ENCODE measurements around the gene MUC20.
"Not testable (repeated sequence)": the region's sequence is repeated elsewhere in the genome, so short reads cannot be mapped to it uniquely, and the experiment has no call there.

Gene MUC20, protein sequence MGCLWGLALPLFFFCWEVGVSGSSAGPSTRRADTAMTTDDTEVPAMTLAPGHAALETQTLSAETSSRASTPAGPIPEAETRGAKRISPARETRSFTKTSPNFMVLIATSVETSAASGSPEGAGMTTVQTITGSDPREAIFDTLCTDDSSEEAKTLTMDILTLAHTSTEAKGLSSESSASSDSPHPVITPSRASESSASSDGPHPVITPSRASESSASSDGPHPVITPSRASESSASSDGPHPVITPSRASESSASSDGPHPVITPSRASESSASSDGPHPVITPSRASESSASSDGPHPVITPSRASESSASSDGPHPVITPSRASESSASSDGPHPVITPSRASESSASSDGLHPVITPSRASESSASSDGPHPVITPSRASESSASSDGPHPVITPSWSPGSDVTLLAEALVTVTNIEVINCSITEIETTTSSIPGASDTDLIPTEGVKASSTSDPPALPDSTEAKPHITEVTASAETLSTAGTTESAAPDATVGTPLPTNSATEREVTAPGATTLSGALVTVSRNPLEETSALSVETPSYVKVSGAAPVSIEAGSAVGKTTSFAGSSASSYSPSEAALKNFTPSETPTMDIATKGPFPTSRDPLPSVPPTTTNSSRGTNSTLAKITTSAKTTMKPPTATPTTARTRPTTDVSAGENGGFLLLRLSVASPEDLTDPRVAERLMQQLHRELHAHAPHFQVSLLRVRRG

DNA sequence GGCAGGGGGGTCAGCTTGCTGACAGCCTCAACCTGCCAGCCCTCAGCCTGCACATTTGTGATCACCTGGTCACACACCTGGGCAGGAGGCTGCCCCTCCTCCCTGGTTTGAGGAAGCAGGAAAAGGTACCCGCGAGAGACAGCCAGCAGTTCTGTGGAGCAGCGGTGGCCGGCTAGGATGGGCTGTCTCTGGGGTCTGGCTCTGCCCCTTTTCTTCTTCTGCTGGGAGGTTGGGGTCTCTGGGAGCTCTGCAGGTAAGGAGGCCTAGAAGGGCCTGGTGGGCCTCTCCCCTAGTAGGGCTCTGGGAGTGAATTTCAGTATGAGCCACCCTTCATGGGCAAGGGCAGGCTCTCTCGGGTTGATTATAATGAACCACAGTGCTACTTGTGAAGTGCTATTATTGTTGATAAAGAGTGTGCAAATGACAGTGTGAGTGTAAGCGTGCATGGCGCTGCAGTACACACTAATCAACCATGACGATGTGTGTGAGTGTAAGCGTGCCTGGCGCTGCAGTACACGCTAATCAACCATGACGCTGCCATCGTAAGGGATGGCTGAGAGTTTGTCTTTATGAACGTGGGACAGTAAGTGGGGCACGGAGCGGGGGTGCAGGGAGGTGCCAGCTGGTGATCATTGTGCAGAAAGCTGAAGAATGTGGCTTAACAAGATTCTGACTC is at the start of gene MUC20:
Gene MUC20, plus strand, starts transcription at position 148 of the 676 bp plus-strand sequence. Its CDS starts 30 bp downstream, at position 178.
- H3K4me3 ChIP-seq (replicated peaks; ENCODE audit: low read depth, low read length); DNase-seq (ENCODE audit: extremely low read depth, low read depth): not testable (repeated sequence)

GRCh38 chr3:195671283-195671682 is 49.5 kb upstream of the MUC20 start:
- not testable (repeated sequence) for H3K4me3 ChIP-seq (replicated peaks; ENCODE audit: low read depth, low read length); DNase-seq (ENCODE audit: extremely low read depth, low read depth)

DNA sequence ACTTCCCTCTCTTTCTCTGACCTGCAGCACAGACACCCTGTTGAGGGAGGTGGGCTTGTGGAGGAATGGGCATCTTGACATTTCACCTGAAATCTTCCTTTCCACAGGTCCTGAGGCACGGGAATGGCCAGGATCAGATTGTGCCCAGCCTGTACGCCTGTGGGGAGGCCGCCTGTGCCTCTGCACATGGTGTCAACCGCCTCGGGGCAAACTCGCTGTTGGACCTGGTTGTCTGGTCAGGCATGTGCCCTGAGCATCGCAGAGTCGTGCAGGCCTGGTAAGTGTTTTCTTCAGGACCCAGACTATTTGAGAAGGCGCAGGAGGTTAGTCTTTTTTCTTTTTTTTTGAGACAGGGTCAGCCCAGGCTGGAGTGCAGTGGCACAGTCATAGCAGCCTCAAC is 47.1 kb upstream of the MUC20 start:
- DNase-seq (ENCODE audit: extremely low read depth, low read depth); H3K4me3 ChIP-seq (replicated peaks; ENCODE audit: low read depth, low read length): not testable (repeated sequence)

- H3K4me3 ChIP-seq (replicated peaks; ENCODE audit: low read depth, low read length); DNase-seq (ENCODE audit: extremely low read depth, low read depth): not testable (repeated sequence)
These were observed 42.3 kb upstream of the MUC20 start for GRCh38 chr3:195678391-195679015.

- DNase-seq (ENCODE audit: extremely low read depth, low read depth); H3K4me3 ChIP-seq (replicated peaks; ENCODE audit: low read depth, low read length): not testable (repeated sequence)
These were observed 40.1 kb upstream of the MUC20 start for GRCh38 chr3:195680690-195681089.

- DNase-seq (ENCODE audit: extremely low read depth, low read depth); H3K4me3 ChIP-seq (replicated peaks; ENCODE audit: low read depth, low read length): not testable (repeated sequence)
These were observed 39.2 kb upstream of the MUC20 start for GRCh38 chr3:195681458-195682103.

DNA sequence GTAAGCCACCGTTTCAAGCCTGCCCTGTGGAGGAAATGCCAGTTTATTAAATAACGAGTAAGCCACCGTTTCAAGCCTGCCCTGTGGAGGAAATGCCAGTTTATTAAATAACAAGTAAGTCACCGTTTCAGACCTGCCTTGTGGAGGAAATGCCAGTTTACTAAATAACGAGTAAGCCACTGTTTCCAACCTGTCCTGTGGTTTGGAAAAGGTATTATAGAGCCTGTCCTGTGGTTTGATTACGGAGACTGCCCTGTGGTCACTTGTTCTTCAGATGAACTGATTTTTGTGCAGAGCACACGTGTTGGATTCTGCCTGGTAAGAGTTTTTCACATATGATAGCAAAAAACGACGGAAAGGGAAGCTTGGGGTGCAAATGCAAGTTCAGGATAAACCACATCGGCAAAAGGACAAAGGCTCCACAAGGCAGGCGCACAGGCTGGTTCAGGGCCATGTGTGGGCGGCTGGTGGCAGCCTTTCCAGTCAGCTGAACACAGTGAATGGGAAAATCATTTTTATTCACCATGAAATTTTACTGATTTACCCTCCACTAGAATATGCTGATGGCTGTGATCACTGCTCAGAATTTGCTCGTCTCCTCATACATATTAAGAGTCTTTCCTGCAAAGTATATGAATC is 38.6 kb upstream of the MUC20 start:
- not testable (repeated sequence) for DNase-seq (ENCODE audit: extremely low read depth, low read depth); H3K4me3 ChIP-seq (replicated peaks; ENCODE audit: low read depth, low read length)

GRCh38 chr3:195683722-195684526 is 36.9 kb upstream of the MUC20 start:
- not testable (repeated sequence) for H3K4me3 ChIP-seq (replicated peaks; ENCODE audit: low read depth, low read length); DNase-seq (ENCODE audit: extremely low read depth, low read depth)

DNA sequence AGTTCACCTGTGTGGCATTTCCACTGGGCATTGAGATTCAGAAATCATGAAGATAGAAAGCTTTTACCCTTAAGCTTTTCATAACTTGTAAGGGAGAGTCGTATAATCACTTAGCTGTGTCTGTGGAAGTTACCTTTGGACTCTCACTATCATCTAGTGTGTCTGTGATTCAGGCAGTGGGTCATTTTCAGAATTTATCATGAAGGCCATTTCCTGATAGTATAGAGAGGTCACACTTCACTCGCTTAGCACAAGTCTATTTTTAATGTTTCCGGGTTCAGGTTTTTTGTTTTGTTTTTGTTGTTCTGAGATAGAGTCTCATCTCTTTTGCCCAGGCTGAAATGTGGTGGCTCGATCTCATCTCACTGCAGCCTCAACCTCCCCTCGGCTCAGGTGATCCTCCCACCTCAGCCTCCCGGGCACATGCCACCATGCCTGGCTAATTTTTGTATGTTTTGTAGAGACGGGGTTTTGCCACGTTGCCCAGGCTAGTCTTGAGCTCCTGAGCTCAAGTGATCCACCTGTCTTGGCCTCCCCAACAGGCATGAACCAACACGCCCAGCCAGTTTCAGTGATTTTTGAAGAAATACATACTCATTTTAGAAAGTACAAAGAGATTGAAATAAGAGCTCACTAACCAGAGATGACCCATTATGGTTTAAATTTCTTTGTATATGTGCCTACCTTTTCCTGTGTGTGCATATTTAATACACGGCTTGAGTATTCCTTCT is 36.1 kb upstream of the MUC20 start:
- DNase-seq (ENCODE audit: extremely low read depth, low read depth); H3K4me3 ChIP-seq (replicated peaks; ENCODE audit: low read depth, low read length): not testable (repeated sequence)

DNA sequence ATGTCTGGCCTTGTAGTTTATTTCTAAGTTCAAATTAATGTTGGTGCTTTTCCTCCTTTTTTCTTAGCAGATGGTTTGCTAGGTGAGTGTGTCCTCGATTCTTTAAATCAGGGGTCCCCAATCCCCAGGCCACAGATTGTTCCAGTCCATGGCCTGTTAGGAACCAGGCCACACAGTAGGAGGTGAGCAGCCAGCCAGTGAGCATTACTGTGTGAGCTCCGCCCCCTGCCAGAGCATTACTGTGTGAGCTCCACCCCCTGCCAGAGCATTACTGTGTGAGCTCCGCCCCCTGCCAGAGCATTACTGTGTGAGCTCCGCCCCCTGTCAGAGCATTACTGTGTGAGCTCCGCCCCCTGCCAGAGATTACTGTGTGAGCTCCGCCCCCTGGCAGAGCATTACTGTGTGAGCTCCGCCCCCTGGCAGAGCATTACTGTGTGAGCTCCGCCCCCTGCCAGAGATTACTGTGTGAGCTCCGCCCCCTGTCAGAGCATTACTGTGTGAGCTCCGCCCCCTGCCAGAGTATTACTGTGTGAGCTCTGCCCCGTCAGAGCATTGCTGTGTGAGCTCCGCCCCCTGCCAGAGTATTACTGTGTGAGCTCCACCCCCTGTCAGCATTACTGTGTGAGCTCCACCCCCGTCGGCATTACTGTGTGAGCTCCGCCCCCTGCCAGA is 34.1 kb upstream of the MUC20 start:
- DNase-seq (ENCODE audit: extremely low read depth, low read depth); H3K4me3 ChIP-seq (replicated peaks; ENCODE audit: low read depth, low read length): not testable (repeated sequence)

DNA sequence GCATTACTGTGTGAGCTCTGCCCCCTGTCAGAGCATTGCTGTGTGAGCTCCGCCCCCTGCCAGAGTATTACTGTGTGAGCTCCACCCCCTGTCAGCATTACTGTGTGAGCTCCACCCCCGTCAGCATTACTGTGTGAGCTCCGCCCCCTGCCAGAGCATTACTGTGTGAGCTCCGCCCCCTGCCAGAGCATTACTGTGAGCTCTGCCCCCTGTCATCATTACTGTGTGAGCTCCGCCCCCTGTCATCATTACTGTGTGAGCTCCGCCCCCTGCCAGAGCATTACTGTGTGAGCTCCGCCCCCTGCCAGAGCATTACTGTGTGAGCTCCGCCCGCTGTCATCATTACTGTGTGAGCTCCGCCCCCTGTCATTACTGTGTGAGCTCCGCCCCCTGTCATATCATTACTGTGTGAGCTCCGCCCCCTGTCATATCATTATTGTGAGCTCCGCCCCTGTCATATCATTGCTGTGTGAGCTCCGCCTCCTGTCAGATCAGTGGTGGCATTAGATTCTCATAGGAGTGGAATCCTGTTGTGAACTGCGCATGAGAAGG is 33.5 kb upstream of the MUC20 start:
- not testable (repeated sequence) for H3K4me3 ChIP-seq (replicated peaks; ENCODE audit: low read depth, low read length); DNase-seq (ENCODE audit: extremely low read depth, low read depth)

- H3K4me3 ChIP-seq (replicated peaks; ENCODE audit: low read depth, low read length); DNase-seq (ENCODE audit: extremely low read depth, low read depth): not testable (repeated sequence)
These were observed 32.2 kb upstream of the MUC20 start for GRCh38 chr3:195688471-195689183.

GRCh38 chr3:195689184-195690070 is 31.4 kb upstream of the MUC20 start:
- not testable (repeated sequence) for H3K4me3 ChIP-seq (replicated peaks; ENCODE audit: low read depth, low read length); DNase-seq (ENCODE audit: extremely low read depth, low read depth)

All from HFF-Myc (cell line).